Osteoblast (primary cell): ENCODE results near the gene CHST15. TPM values are rescaled to one million over a fixed set of nuclear protein-coding genes. Genes with fewer than 3 reads are reported as not detected.
A peak's percentile ranks its signal among the peaks of the same experiment; 100 is the strongest.

Experiments
- DNase-seq: peaks from one replicate; pipeline ENCODE4 v3.0.0; 2011; ENCODE audit warnings: low spot score, mixed read lengths; ENCODE audit not compliant: insufficient read length; ENCODE audit errors: missing footprints
- H2AFZ ChIP-seq: 2 replicates; pipeline ENCODE4 v1.6.0; 2011; ENCODE audit warnings: mild to moderate bottlenecking, low read length
- H3K27ac ChIP-seq: 2 replicates; pipeline ENCODE4 v1.5.1; 2011; ENCODE audit warnings: mild to moderate bottlenecking, low read depth, low read length, moderate library complexity
- H3K27me3 ChIP-seq: 2 replicates; pipeline ENCODE4 v1.6.0; 2012; ENCODE audit warnings: mild to moderate bottlenecking, control low read depth, inconsistent platforms, low read length, moderate library complexity; ENCODE audit not compliant: insufficient read depth
- H3K36me3 ChIP-seq: 2 replicates; pipeline ENCODE4 v1.5.1; 2011; ENCODE audit warnings: mild to moderate bottlenecking, low read length, control low read depth, moderate library complexity; ENCODE audit not compliant: insufficient read depth
- H3K4me1 ChIP-seq: 2 replicates; pipeline ENCODE4 v1.5.1; 2011; ENCODE audit warnings: mild to moderate bottlenecking, low read length, control low read depth, moderate library complexity; ENCODE audit not compliant: insufficient read depth
- H3K4me2 ChIP-seq: 2 replicates; pipeline ENCODE4 v1.6.0; 2011; ENCODE audit warnings: mild to moderate bottlenecking, low read length; ENCODE audit not compliant: insufficient read depth
- H3K4me3 ChIP-seq: fragments of 200-600 bp; sonication (generic); 3 replicates; pipeline ENCODE4 v1.5.1; 2012; ENCODE audit warnings: mild to moderate bottlenecking, low read length, inconsistent platforms; ENCODE audit not compliant: insufficient read depth
- H3K79me2 ChIP-seq: 2 replicates; pipeline ENCODE4 v1.6.0; 2012; ENCODE audit warnings: mild to moderate bottlenecking, low read length, control low read depth, inconsistent platforms; ENCODE audit not compliant: insufficient read depth
- H3K9me3 ChIP-seq: 2 replicates; pipeline ENCODE4 v1.5.1; 2011; ENCODE audit warnings: low read depth, low read length, control low read depth
- H4K20me1 ChIP-seq: 2 replicates; pipeline ENCODE4 v1.6.0; 2012; ENCODE audit warnings: mild to moderate bottlenecking, low read length, control low read depth; ENCODE audit not compliant: insufficient read depth
- total RNA-seq: library from RNA; depleted of rRNA; stranded (reverse); fragments of >200 nt; gene quantifications from 2 replicates; pipeline ENCODE4 v1.2.3, GENCODE V29; 2012
- TF ChIP-seq, protein P1 (sequence below): IDR thresholded peaks from 2 replicates; pipeline ENCODE4 v1.5.1; 2011; ENCODE audit warnings: mild to moderate bottlenecking, low read depth, low read length, moderate library complexity; ENCODE audit errors: extremely low read depth

CHST15 gene
- total RNA-seq, 1 donor: 22.8 TPM

DNA sequence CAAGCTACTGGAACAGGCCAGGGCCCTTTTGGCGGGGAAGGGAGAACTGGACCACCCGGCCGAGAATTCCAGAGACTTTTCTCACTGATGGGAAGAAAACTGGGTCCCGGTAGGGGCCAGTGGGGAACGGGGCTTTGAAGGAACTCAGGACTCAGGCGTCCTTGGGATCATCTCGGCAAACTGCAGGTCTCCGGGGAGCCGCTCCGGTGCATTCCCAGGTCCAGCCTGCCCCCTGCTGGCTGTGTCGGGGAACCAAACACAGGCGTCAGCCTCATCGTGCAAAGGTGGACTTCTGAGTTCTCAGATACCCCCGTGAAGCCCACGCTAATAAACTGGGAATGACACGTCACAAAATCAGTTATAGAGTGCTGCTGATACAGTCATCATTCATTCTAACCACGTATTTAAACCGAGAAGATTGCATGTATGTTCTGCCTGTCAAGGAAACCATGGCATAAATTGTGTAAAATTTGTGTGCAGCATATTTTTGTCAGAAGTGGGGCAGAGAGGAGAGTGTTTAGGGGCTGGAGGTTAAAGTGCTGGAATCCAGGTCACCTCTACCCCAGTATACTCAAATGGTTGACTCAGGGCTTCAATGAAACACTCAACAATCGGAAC lies 125.7 kb downstream of the CHST15 start:
- no peaks in the 10 kb centered on the region for H3K79me2 ChIP-seq
- H3K27ac ChIP-seq: no peak overlapping the region
- no peaks in the 10 kb centered on the region for H4K20me1 ChIP-seq
- no peak overlapping the region for H2AFZ ChIP-seq
- H3K4me3 ChIP-seq: no peak overlapping the region
- H3K4me1 ChIP-seq: no peaks in the 10 kb centered on the region
- H3K9me3 ChIP-seq: no peaks in the 10 kb centered on the region
- H3K36me3 ChIP-seq: no peaks in the 10 kb centered on the region
- TF ChIP-seq, protein P1, sequence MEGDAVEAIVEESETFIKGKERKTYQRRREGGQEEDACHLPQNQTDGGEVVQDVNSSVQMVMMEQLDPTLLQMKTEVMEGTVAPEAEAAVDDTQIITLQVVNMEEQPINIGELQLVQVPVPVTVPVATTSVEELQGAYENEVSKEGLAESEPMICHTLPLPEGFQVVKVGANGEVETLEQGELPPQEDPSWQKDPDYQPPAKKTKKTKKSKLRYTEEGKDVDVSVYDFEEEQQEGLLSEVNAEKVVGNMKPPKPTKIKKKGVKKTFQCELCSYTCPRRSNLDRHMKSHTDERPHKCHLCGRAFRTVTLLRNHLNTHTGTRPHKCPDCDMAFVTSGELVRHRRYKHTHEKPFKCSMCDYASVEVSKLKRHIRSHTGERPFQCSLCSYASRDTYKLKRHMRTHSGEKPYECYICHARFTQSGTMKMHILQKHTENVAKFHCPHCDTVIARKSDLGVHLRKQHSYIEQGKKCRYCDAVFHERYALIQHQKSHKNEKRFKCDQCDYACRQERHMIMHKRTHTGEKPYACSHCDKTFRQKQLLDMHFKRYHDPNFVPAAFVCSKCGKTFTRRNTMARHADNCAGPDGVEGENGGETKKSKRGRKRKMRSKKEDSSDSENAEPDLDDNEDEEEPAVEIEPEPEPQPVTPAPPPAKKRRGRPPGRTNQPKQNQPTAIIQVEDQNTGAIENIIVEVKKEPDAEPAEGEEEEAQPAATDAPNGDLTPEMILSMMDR: peak; percentile 87
- peak overlapping the region; percentile 18 for H3K4me2 ChIP-seq
- DNase-seq: peak; percentile 96
- H3K27me3 ChIP-seq: peaks cover 21% of the 10 kb centered on the region

DNA sequence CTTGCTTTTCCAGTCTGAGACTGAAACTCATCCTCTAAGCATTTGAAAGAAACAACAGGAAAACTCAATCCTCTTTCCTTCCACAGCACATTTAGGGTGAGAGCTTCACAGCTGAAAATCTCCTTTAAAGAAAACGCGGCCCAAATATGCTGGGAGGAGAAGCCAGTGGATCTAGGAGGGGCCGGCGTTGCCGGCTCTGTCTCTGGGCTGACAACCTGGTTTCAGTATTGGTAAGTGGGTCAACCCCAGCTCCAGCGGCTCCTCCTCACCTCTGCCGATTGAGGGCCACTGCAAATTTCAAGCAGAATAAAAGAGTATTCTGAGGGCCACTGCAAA lies 126.5 kb downstream of the CHST15 start:
- no peaks in the 10 kb centered on the region for H4K20me1 ChIP-seq
- H3K4me1 ChIP-seq: no peaks in the 10 kb centered on the region
- no peak overlapping the region for H3K4me3 ChIP-seq
- no peaks in the 10 kb centered on the region for H3K79me2 ChIP-seq
- no peak overlapping the region for H3K27ac ChIP-seq
- H3K27me3 ChIP-seq: peaks cover 21% of the 10 kb centered on the region
- no peak overlapping the region for H2AFZ ChIP-seq
- no peaks in the 10 kb centered on the region for H3K9me3 ChIP-seq
- no peaks in the 10 kb centered on the region for H3K36me3 ChIP-seq
- TF ChIP-seq, protein P1: no peak
- peak; percentile 80 for DNase-seq
- H3K4me2 ChIP-seq: no peak overlapping the region

DNA sequence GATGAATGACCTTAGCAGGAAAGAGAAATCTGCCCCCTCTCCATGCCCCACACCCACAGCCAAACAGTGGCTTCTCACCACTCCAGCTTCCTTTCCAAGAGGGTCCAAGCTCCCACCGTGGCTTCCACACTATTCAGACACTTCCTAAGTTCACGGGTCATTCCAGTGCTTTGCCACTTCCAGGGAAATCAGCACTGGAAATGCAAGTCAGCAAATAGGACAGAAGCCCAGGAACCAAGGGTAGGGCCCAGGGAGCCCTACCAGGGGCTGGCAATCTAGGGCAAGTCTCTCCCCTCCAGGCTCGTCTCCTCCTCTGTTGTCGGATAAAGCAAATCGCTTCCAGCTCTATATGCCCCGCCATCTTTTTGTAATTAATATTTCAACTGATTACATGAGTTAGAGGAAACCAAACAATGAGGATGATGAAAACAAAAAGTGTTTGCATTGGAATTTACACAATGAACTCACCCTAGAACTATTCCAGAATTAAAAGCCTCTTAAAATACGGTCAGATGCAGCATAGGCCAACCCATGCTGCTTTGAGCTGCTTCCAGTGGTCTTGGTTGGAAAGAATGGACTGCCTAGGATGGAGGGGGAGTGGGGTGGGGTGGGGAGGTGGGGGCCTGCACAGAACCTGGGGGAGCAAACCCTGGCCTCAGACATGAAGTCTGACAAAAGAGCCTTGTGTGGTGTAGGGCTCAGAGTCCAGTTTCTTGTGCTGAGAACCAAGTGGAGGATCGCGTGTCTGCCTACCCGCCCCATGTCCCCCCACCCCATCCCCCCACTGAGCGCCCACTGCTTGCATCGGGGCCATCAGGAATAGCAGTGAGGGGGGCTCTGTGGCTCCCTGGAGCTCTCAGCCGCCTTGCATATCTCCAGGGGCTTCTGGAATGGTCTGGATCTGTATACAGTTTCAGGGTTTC lies 127.2 kb downstream of the CHST15 start:
- TF ChIP-seq, protein P1: no peak
- Histone ChIP-seq H3K4me1 (no peaks in the 10 kb centered on the region), H3K4me3 (no peak overlapping the region), H3K36me3 (no peaks in the 10 kb centered on the region), H3K27me3 (peaks cover 17% of the 10 kb centered on the region), H3K9me3 (no peaks in the 10 kb centered on the region), H3K27ac (no peak overlapping the region), H3K79me2 (no peaks in the 10 kb centered on the region), H3K4me2 (no peak overlapping the region), H4K20me1 (no peaks in the 10 kb centered on the region), H2AFZ (no peak overlapping the region)
- no peak for DNase-seq

DNA sequence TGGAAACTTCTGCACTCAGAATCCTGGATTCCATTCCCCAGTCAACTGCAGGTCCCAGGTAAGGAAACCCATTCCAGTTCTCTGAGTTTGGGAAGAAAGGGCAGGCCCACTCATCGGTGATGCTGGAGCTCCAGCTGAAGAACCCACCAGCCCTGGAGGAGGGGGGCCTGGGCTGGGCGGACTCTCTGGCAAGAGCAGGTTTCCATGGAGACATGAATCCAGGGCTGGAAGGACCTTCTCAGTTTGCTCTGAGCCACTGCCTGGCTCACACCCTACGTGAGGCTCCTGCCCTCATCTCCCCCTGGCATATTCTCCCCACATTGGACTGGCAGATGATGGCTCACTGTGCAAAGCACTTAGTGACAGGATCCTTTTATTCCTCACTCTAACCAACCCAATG lies 128.4 kb downstream of the CHST15 start:
- Histone ChIP-seq H3K36me3 (no peaks in the 10 kb centered on the region), H3K9me3 (no peaks in the 10 kb centered on the region), H2AFZ (no peak overlapping the region), H3K27me3 (peaks cover 17% of the 10 kb centered on the region), H3K27ac (no peak overlapping the region), H3K4me1 (no peaks in the 10 kb centered on the region), H3K79me2 (no peaks in the 10 kb centered on the region), H4K20me1 (no peaks in the 10 kb centered on the region), H3K4me3 (no peak overlapping the region), H3K4me2 (no peak overlapping the region)
- no peak for DNase-seq
- TF ChIP-seq, protein P1: no peak
